Heart right ventricle (tissue), 16 donors: ENCODE results near the gene DERA. TPM values are rescaled to one million over a fixed set of nuclear protein-coding genes. Genes with fewer than 3 reads are reported as not detected.

Experiments used
- ATAC-seq, 8 donors: fragments of 200-7000 bp; cut with Tn5 transposase; one replicate each; pipeline ENCODE4 v1.9.1; 2020; ENCODE audit warnings: mild to moderate bottlenecking in 8 of 8, moderate library complexity in 8 of 8, moderate number of reproducible peaks in 1 of 8
- DNase-seq, 2 donors: peaks; one replicate each; pipeline ENCODE4 v3.0.0-alpha.2; 2020
- H3K27ac ChIP-seq, 10 donors: fragments of 200-600 bp; sonication (generic) in 2 of 10; one replicate each; pipeline versions ENCODE4 v1.5.0 to v1.8.0; 2020 to 2022; ENCODE audit warnings: mild to moderate bottlenecking in 3 of 10
- H3K27me3 ChIP-seq, 7 donors: fragments of 200-600 bp; one replicate each; pipeline ENCODE4 v1.8.0; 2021 to 2022; ENCODE audit warnings: mild to moderate bottlenecking in 2 of 7
- H3K36me3 ChIP-seq, 9 donors: fragments of 200-600 bp; sonication (generic) in 1 of 9; one replicate each; pipeline versions ENCODE4 v1.5.0 to v1.8.0; 2020 to 2022; ENCODE audit warnings: mild to moderate bottlenecking in 2 of 9
- H3K4me1 ChIP-seq, 9 donors: fragments of 200-600 bp; sonication (generic) in 1 of 9; one replicate each; pipeline versions ENCODE4 v1.5.0 to v1.8.0; 2020 to 2022; ENCODE audit warnings: mild to moderate bottlenecking in 4 of 9
- H3K4me3 ChIP-seq, 10 donors: fragments of 200-600 bp; sonication (generic) in 2 of 10; one replicate each; pipeline versions ENCODE4 v1.5.0 to v1.8.0; 2020 to 2022; ENCODE audit warnings: mild to moderate bottlenecking in 7 of 10, moderate library complexity in 2 of 10
- H3K9me3 ChIP-seq, 11 donors: fragments of 200-600 bp in 10 of 11; sonication (generic) in 2 of 11; one replicate each; pipeline versions ENCODE4 v1.5.0 to v1.8.0; 2013 to 2022; ENCODE audit warnings: mild to moderate bottlenecking in 2 of 11, control low read depth in 1 of 11, moderate library complexity in 1 of 11
- WGBS, 2 donors: extraction: QIAGEN DNeasy Blood & Tissue Kit; methylation state at CpG; one replicate each; pipeline ENCODE4 v1.1.7; 2013; ENCODE audit warnings: inconsistent platforms in 1 of 2; 5-methylcytosine and 5-hydroxymethylcytosine counted together
- intact Hi-C, 10 donors: fragments of 100-400 bp; cut with DNase I; formaldehyde crosslinking; loops; one replicate each; pipeline versions ENCODE4 v1.11.1 to v1.14.2; 2022
- polyA plus RNA-seq, 2 donors: library from polyadenylated mRNA; stranded (reverse); fragments of 200-250 nt; gene quantifications; one replicate each; pipeline ENCODE4 v1.2.3, GENCODE V29; 2013
- total RNA-seq, 10 donors: library from RNA; stranded (reverse); fragmentation: NEBNext Ultra II Directional in 3 of 10; extraction: Animal tissue kit (Norgen Biotek cat#: 25700) in 3 of 10; gene quantifications; one replicate each; pipeline versions ENCODE4 v1.2.1 to v1.2.4, GENCODE V29; 2021 to 2023
- TF ChIP-seq, protein P1 (sequence below), 9 donors: fragments of 200-600 bp; sonication (generic) in 2 of 9; IDR thresholded peaks; one replicate each; pipeline versions ENCODE4 v1.5.0 to v1.8.0; 2021 to 2022; ENCODE audit warnings: antibody characterized with exemption in 9 of 9, mild to moderate bottlenecking in 5 of 9, moderate library complexity in 1 of 9
- donor health status: Arrhythmogenic right ventricular cardiomyopathy.
- donor health status: ischemic (EF 13 %, LVEDD 7.1; RV severe dilation, severe dysfunction).
- donor health status: healthy with polysubstance abuse.
- donor health status: DM: no; HTN: yes; CAD: no.
- donor health status: DM: no; HTN: no; CAD: no.
- donor health status: ischemic (EF 25% LVEDD 6.9; RV normal size, moderate dysfunction).
- donor health status: ischemic (EF 25% LVEDD 5.7; RV mildly dilated, moderate dysfunction).
- donor health status: healthy.
- donor health status: DM: yes; HTN: yes; CAD: no.
- donor health status: Ischemic cardiomyopathy.
- donor health status: ischemic (EF 35%, LVEDD 5.7; RV mildly dilated, moderate dysfunction).
- donor health status: nonischemic (EF 11% LVEDD 7.7; RV severe dilation, severe dysfunction).
- donor health status: DM: yes; HTN: yes; CAD: no.
- donor health status: PGD.
- donor health status: ischemic (EF 29% LVEDD 5.4; RV normal size, mild dysfunction).
- donor health status: nonischemic (EF 23%, LVEDD 6.1; RV moderate dilation, normal function).

Gene DERA
- total and polyA plus RNA-seq, 12 donors: 14.6 to 23.8 (median 19.2) TPM

DNA sequence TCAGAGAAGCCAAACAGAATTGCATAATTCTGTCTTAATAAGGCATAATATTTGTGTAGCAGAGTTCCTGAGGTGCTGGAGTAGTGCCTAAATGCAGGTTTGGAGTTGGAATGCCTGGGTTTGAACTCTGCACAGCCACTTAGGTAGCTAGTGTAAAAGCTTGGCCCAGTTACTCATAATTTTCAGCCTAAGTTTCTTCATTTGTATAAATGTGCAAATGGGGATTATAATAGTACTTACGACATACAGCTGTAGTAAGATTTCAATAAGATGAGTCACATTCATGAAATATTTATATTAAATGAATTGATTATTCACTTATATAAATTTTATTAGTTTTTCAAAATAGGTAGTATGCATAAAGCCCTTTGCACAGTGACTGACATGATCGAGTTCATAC, 175.8 kb downstream of the DERA start:
- TF ChIP-seq, protein P1, sequence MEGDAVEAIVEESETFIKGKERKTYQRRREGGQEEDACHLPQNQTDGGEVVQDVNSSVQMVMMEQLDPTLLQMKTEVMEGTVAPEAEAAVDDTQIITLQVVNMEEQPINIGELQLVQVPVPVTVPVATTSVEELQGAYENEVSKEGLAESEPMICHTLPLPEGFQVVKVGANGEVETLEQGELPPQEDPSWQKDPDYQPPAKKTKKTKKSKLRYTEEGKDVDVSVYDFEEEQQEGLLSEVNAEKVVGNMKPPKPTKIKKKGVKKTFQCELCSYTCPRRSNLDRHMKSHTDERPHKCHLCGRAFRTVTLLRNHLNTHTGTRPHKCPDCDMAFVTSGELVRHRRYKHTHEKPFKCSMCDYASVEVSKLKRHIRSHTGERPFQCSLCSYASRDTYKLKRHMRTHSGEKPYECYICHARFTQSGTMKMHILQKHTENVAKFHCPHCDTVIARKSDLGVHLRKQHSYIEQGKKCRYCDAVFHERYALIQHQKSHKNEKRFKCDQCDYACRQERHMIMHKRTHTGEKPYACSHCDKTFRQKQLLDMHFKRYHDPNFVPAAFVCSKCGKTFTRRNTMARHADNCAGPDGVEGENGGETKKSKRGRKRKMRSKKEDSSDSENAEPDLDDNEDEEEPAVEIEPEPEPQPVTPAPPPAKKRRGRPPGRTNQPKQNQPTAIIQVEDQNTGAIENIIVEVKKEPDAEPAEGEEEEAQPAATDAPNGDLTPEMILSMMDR (IDR thresholded peaks at IDR 0.05): no peak
- Histone ChIP-seq H3K36me3 (no peaks in the 10 kb centered on the region), H3K27me3 (no peaks in the 10 kb centered on the region), H3K4me1 (no peaks in the 10 kb centered on the region), H3K27ac (no peak overlapping the region), H3K9me3 (no peaks in the 10 kb centered on the region), H3K4me3 (no peak overlapping the region)
- DNase-seq (no peak), ATAC-seq (no peak)
- intact Hi-C loops: no loop called here
- 94 to 98% methylated on average over 2 of the region's 2 CpGs for WGBS, 2 donors

Other genes starting within 250 kb of the DERA start
- 10 to 100 TPM in 7 of 10 donors, 1 to 10 TPM in 3; 7.7 to 38.6 (median 14.0) TPM for gene EPS8, start 121.9 kb upstream of the DERA start, total RNA-seq
- 10 to 100 TPM; 16.3 to 34.5 TPM for gene EPS8, start 121.9 kb upstream of the DERA start, polyA plus RNA-seq
- gene STRAP, start 28.9 kb upstream of the DERA start, total RNA-seq: 100 to 1,000 TPM; 108 to 161 (median 116) TPM
- gene STRAP, start 28.9 kb upstream of the DERA start, polyA plus RNA-seq: 100 to 1,000 TPM; 104 to 149 TPM